SHP77 treated with DMSO at 0.1 percent for 48 hours (cell line): ENCODE results near the gene NR3C2.

ENCODE experiments used
- DNase-seq: peaks from one replicate; lab custom pipeline; 2025; lab: John Stamatoyannopoulos, UW

NR3C2 gene

DNA sequence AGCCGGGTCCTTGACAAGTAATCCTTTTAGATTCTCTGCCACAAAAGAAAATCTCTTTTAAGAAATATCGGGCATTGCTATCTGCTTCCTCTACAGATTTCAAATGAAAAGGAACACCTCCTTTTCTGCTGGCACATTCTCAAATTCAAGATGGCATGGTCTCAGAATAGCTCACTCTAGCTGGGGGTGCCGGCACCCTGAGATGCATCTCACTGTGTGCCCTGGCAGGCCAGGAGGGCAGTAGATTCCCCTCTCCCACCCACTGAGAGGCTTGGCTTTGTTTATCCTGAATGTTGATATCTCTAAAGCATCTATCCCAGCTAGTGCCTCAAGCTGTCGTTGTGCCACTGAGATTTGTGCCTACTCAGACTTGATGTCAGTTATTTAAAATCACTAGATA is 390.8 kb downstream of the NR3C2 start:
- DNase-seq: no peak

DNA sequence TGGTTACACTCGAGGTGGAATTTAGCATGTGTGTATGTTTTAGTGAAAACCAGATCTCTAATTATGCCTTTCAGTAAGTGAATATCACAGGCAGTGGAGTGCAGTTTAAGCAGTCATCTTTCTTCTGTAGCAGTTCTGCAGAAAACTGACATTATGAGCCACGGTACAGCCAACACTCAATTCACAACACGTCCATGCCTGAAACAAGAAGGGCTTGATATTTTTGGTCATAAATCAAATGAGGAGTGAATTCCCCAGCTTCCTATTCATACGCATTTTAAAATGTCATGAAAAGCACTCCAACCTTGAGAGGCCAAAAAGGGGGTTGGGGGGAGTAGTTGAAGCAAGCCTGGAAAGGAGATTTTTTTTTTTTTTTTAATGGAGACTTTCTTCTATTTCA is 393.6 kb downstream of the NR3C2 start:
- DNase-seq: no peak

DNA sequence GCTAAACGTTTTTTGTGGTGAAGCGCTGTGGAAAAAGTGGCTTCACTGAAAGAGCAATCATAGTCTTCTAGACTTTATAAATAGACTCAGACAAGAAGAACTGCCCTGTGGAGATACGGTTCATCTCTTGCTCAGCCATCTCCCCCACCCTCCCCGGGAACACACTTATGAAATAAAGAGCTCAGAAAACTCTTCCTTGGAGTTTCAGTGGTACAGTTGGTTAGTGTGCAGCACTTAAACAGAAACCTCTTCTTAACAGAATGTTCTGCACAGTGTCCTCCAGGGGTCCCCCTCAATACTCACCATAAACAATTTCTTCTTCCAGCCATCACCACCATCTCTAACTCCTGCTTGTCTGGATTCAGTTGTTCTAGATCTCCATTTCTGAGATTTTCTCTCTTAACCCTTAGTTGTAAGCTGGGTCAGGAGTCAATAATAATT is 397.3 kb downstream of the NR3C2 start:
- no peak for DNase-seq

DNA sequence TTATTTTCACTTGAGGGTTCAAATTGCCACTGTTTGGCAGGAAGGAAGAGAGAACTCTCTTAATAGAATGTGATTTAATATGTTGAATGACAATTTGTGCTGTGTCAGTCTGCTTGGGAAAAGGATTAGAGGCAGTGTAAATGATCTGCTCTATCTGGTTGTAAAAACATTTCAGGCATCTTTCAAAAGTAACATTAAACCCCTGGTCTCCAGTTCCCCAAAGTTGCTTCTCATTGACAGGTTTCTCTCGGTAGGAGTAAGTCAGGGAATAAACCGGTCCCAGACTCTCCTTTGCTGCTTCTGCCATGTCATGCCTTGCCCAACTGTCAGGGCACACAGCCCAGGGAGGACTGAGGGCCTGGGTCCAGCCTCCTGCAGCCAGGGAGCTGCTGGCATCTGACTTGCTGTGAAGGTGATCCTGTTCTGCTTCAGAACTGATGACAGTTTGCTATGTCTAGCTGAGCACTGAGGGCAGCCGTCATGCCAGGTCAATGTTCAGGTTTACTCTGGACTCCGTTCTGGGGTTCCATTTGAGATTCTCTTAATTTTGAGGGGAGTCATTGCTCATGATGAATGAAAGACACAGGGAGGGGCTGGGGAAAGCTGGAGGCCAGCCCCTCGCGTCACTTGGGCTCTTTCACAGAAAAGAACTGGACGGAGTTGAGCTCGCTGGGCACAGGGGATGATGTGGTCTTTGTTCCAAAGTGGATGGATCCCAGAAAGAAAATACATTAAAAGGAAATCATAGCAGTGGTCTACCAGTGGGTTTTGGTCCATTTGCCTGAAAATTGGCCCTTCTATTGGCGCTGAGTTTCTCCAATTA is 397.9 kb downstream of the NR3C2 start:
- no peak for DNase-seq

DNA sequence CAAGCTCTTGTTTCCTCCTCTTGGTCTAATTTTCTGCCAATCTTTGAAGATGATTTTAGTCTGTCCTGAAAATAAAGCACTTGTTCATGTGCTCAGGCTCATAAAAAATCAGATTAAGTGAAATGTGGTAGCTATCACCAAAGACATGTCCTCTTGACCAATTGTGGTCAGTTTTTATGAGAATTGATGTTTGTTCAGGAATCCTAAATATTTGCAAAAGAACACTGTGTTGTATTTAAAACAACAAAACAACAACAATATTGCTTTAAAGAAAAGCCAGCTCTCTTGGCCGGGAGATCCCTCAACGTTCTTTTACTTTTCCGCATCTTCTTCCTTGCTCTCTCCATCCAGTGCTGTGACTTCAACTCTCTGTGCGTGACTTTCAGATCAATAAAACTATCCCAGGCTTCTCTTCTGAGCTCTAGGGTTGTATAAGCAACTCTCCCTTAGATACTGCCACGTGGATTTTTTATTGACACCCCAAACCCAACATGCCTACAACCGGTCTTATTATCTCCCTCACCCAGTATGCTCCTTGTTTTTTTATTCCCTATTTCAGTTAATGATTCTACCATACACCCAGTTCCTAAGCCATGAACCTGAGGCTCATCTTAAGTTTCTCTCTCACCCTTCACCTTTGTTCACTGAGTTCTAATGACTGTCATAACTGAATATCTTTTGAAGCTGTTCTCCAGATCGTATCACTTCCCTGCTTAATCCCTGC is 400.4 kb downstream of the NR3C2 start:
- DNase-seq: no peak

DNA sequence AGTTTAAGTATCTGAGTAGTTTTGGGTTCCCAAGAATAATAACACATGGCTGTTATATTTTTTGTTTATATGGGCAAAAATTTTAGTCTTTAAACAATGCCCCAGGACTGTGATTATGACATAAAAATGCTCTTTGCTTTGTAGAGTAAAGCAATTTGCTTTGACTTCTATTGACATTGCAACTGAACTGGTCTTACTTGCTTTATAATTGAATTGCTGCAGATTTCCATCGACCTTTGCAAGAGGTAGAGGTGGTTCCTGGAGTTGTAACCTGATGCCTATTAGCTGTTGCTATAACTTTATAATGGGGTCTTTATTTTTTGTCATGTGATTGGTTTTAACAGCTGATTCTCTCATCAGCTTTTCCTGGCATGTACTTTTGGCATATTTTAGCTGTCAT is 407.4 kb downstream of the NR3C2 start:
- DNase-seq: no peak

DNA sequence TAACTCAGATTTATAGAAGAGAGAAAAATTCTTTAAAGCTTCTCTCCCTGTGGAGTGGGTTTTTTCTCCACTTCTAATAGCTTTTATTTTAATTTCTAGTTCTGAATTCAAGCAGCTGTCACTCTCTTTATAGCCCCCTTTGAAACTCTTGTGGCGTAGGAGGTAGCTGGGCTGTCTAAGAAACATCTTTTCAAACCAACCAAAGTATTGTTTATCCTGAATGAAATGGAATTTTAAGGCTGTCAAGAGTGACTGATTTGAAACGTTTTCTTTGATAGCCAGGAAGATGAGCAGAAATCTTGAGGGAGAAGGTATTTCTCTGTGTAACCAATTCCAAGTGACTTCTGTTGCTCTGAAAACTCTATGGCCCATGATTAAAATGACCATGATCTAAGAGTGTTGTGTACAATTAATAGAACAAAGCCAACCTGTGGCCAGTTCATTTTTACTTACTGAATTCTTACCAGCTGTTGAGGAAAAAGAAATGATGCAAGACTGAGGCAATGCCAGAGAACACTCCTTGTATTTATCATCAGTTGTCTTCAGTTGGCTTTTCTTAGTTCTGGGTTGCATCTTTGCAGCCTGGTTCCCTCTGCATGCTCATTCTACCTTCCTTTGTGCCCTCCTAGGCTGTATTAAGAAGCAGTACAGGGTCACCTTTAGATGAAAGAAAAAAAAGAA is 411.9 kb downstream of the NR3C2 start:
- DNase-seq: no peak

DNA sequence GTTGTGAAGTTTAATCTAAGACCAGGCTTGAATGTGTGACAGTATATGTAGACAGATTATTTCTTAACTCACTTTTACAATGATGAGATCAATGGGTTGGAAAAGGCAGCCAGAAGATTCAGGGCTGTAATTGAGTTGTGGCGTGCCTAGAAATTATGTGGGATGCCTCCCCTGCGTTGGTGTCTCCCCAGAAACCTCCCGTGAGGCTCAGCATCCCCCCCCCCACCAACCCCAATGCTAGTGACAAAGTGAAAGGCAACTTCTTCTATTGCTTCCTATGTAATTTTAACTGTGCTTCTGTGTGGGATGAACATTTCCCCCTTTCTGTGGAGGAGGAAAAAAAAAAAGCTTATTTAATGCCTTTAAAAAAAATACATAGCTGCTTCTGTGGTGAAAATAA is 412.4 kb downstream of the NR3C2 start:
- no peak for DNase-seq
